ENCODE results near the gene DCST2.

The DCST2 gene

DNA sequence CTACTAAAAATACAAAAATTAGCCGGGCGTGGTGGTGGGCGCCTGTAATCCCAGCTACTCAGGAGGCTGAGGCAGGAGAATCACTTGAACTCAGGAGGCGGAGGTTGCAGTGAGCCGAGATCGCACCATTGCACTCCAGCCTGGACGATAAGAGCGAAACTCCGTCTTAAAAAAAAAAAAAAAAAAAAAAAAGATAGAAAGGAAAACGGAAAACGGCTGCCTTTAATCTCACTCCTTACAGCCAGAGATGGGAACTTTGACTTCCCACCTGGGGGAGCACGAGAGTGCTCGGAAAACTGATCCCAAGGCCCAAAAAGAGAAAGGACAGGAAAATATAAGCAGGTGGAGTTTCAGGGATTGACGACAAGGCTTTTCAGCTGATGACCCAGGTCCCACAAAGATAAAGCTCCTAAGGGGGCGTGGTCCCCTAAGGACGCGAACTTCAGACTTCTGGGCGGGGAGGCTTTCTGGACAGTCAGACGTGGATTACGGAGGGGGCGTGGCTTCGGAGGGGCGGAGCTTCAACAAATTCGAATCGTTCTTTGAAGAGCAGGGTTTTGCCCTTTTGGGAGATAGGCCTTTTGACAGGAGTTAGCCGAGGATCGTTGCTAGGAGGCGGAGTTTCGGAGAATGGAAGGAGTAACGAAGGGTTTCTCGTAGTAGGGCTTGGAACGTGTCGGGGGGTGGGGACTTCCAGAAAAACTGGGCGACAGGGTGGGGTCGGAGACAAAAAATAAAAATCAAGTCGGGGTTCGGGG lies 60.1 kb downstream of the DCST2 start:
- peak; percentile 93 for DNase-seq

DNA sequence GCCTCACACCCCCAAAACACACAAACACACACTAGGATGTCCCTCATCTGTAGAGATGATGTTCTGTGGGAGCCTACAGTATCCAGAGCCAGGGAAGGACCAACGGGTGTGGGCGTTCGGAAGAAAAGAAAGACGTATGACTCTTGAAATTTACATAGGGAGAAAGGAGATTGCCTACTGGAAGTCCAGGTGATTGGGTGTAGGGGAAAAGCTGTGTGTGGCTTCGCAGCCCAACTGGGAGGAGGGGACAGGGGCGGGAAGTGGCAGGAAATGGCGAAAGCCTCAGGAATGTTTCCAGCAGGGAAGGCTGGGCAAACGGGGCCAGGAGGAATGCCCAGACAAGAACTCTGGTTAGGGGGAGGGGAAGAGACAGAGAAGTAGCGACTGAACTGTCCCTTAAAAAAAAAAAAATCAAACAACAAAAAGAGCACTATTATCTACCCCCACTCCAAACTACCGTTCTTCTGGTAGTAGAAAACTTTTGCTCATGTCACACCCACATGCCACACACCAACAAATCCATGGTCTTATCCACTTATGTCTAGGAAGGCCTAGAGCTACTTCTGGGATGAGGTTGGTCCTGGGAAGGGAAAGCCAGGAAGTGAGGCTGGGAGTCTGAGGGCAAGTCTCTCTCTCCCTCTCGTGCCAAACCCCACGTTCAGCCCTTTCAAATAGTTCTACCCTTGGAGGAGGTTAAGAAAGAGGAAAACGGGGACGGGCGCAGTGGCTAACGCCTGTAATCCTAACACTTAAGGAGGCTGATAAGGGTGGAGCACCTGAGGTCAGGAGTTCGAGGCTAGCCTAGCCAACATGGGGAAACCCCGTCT lies 60.9 kb downstream of the DCST2 start:
- peak; percentile 34 for DNase-seq

DNA sequence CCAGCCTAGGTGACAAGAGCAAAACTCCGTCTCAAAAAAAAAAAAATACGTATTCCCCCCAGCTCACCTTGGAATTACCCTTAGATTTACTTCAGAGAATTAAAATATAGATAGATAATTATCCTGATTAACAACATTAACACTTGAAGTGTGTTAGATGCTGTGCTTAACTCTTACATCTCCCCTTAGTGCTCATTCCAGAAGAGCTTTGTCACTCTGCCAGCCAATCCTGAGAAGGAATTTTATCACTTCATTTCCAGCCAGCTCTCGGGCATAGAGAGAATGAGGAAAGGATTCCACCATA lies 61.4 kb downstream of the DCST2 start:
- DNase-seq = no peak

DNA sequence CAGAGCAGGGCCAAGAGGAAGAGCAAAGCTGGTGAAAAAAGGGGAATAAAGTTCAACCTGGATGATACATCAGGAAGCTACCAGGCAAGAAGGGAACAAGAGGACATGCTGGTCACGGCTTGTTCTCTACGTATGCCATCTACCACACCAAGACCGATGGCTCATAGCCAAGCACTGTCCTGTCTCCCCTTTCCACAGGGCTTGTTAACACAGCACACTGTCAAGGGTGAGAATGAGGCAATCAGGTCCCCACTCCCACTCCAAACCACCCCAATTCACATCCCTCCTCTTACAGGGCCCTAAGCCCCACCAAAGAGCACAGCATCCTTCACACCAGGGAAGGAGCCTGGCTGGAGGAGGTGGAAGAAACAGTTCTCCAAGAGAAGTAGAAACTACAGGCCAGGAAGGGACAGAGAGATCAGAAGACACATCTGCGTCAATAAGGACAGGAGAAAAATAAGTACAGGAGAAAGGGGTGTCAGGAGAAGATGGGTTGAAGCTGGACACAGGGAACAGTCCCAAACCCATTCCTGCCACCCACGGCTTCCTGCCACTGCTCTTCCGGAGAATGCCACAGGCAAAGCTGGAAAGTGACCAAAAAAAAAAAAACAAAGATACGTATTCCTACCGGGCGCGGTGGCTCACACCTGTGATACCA lies 62.1 kb downstream of the DCST2 start:
- DNase-seq = no peak

DNA sequence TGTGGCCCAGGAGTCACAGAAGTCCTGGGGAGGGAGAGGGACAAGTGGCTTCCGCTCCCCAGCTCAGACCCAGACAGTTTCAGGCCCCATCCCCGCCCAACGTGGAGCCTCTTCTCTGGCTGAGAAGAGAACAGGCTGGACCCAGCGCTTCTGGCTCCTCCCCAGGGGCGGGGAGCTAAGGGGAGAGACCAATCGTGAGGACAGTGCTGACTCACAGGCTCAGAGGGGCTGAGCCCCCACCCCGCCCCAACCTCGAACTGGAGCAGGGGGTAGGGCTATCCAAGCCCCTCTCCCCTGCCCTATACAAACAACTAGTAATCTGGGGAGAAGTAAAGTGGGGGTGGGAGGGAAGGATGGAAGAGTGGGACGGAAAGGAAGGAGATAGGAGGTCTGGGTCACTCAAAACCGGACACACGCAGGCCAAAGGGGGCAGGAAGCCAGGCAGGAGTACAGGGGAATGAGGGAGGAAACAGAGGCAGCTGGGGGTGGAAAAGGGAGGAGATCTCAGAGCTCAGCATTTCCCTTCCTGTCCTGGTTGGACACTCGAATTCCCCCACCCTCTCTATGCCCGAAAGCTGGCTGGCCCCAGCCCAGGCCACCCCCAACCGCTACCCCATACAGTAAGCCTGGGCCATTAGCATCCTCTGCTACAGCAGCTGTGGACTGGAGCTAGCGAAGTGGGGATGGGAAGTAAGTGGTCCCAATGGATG lies 62.8 kb downstream of the DCST2 start, which contains the start of gene SHC1:
SHC1 (minus strand) TSS at position 117 of the 710 bp plus-strand sequence. CDS start 221 bp downstream, outside the sequence.
- DNase-seq = no peak

DNA sequence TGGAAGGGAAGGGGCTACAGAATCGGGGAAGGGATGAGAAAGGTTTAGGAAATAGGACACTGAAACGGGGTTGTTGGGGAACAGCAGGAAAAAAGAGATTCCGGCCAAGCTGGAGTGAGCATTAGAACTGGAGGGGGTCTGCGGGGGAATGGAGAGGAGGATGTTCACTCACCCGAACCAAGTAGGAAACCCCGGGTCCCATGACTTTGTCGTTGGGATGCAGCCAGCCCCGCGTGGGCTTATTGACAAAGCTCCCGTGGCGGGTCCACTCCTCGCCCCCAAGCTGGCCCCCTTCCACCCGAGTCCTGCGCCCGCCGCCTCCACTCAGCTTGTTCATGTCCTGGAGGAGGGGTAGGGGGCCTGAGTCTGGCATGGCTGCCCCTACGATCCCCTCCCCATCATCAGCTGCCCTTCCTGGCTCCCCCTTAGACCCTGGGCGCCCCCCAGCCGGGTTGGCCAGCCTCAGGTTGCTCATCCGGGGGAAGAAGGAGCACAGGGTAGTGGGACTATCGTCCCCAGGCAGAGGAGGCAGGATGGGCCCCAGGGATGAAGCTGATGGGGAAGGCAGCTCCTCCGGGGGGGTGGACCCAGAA lies 63.6 kb downstream of the DCST2 start:
- DNase-seq = no peak

DNA sequence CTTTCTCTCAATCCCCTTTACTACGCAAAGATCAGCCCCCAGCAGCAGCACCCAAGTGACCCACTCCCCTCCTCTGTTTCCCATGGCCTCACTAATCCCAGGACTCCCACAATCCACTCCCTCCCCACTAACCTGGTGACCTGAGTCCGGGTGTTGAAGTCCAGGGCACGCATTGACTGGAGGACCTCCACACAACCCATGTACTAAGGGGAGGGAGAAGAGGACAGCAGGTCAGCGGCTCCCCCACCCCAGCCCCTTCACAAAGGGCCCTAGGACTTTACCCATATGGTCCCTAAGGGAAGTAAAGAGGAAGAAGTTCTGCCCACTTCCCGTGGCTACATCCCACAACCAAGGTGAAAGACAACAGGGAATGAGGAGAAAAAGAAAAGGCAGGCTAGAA lies 64.3 kb downstream of the DCST2 start:
- DNase-seq = no peak

DNA sequence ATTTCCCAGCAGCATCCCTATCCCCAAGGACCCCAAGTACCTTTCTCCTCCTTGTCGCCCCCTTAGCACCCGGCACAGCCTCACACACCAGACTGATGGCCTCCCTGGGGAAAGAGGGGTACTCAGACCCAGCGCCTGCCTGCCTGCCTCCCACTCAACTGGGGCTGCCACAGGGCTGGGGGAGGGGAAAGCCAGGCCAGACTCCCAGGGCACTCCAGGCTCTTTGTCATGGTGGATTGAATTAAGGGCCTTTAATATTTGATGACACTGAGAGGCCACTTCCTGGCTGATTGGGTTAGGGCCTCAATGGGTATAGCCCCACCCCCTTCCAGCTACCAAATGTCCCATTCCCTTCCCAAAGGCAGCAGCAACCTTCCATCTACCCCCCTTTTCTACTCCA lies 64.8 kb downstream of the DCST2 start:
- DNase-seq = no peak
